ENCODE results near the gene KLHDC8B. TPM values are rescaled to one million over a fixed set of nuclear protein-coding genes. Genes with fewer than 3 reads are reported as not detected.

KLHDC8B gene
- total RNA-seq, 6 donors from 2014 or later = 21.9 to 60.8 (median 32.7) TPM

DNA sequence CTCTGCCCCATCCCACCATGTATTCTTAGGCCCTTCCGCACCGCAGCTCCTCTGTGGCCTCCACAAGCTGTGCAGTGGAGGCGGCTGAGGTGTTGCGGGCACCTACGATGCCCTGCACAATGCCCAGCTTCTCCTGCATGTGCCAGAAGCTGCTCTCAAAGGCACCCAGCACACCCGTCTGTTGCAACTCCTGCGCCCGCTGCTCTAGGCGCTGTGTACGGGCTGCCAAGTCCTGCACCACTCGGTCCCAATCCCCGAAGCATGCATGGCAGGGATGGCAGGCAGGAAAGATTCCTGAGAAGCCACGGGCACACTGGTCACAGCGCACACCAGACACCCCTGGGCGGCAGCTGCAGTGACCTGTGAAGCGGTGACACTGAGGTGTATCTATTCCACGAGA, 47.7 kb upstream of the KLHDC8B start:
- Histone ChIP-seq H3K4me1 (peaks cover 13 to 23% (median 16%) of the 10 kb centered on the region in 4 donors), H3K4me3 (no peak overlapping the region), H3K9me3 (no peaks in the 10 kb centered on the region), H3K27me3 (no peaks in the 10 kb centered on the region), H3K27ac (no peak overlapping the region), H3K36me3 (peaks cover 21 to 77% (median 65%) of the 10 kb centered on the region in 4 donors)
- DNase-seq (no peak), ATAC-seq (ENCODE audit: low FRiP score in 2 of 2) (no peak)
- WGBS, 2 donors = 95 to 98% methylated on average over 10 to 13 of the region's 17 CpGs
- TF ChIP-seq, protein P1, sequence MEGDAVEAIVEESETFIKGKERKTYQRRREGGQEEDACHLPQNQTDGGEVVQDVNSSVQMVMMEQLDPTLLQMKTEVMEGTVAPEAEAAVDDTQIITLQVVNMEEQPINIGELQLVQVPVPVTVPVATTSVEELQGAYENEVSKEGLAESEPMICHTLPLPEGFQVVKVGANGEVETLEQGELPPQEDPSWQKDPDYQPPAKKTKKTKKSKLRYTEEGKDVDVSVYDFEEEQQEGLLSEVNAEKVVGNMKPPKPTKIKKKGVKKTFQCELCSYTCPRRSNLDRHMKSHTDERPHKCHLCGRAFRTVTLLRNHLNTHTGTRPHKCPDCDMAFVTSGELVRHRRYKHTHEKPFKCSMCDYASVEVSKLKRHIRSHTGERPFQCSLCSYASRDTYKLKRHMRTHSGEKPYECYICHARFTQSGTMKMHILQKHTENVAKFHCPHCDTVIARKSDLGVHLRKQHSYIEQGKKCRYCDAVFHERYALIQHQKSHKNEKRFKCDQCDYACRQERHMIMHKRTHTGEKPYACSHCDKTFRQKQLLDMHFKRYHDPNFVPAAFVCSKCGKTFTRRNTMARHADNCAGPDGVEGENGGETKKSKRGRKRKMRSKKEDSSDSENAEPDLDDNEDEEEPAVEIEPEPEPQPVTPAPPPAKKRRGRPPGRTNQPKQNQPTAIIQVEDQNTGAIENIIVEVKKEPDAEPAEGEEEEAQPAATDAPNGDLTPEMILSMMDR (IDR thresholded peaks at IDR 0.05) = no peak
- TF ChIP-seq EP300 (IDR thresholded peaks at IDR 0.05) = no peak
- TF ChIP-seq POLR2A (IDR thresholded peaks at IDR 0.05) = no peak
- TF ChIP-seq POLR2AphosphoS5 (IDR thresholded peaks at IDR 0.05) = no peak

DNA sequence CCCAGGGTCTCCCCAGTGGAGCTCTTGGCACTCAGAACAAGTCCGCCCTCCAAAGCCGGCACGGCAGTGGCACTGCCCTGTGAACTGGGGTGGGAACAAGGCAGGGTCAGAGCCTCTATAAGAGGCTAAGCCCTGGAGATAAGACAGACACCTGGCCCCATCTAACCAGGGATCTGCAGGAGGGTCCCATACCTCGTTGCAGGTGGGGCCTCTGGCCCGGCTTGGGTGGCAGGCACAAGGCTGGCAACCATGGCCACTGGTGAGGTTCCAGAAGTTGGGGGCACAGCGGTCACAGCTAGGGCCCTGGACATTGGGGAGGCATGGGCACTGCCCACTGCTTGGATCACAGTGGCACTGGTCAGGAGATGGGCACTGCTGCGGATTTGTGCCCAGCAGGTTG, 47.2 kb upstream of the KLHDC8B start:
- no peak for ATAC-seq (ENCODE audit: low FRiP score in 2 of 2)
- H3K4me1 ChIP-seq = peaks cover 8 to 18% (median 11%) of the 10 kb centered on the region in 4 donors
- H3K9me3 ChIP-seq = no peaks in the 10 kb centered on the region
- no peak overlapping the region for H3K4me3 ChIP-seq
- peaks cover 21 to 78% (median 66%) of the 10 kb centered on the region in 4 donors for H3K36me3 ChIP-seq
- H3K27ac ChIP-seq = no peak overlapping the region
- TF ChIP-seq POLR2A (IDR thresholded peaks at IDR 0.05) (no peak), EP300 (IDR thresholded peaks at IDR 0.05) (no peak), POLR2AphosphoS5 (IDR thresholded peaks at IDR 0.05) (no peak)
- TF ChIP-seq, protein P1 (IDR thresholded peaks at IDR 0.05) = no peak
- WGBS, 2 donors = 93 to 100% methylated on average over 3 to 6 of the region's 7 CpGs
- DNase-seq = no peak
- H3K27me3 ChIP-seq = no peaks in the 10 kb centered on the region

DNA sequence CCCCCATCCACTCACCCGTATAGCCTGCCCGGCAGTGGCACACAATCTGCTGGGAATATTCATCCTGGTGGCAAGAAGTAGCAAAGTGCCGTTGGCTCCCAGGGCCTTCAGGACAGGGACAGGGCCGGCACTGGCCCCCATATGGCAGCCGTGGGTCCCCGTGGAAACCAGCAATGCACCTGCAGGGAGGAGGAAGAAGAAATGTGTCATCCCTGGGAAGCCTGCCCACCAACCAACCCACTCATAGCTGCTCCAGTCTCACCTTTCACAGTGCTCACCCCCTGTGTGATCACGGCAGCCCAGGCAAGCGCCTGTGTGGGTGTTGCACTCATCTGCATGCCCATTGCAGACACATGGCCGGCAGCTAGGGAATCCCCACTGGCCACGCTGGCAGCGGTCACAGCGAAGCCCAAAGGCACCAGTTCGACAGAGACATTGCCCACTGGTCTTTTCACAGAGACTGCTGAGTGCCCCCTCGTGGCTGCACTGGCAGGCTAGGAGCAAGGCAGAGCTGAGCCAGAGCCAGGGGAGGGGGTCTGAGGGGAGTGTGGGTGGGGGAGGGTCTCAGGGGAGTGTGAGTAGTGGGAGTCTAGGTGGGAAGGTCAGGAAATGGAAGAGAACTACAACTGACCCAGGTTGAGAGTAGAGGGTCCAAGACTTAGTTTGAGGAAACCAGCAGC, 46.3 kb upstream of the KLHDC8B start:
- no peak for TF ChIP-seq POLR2A (IDR thresholded peaks at IDR 0.05)
- TF ChIP-seq EP300 (IDR thresholded peaks at IDR 0.05) = no peak
- TF ChIP-seq, protein P1 (IDR thresholded peaks at IDR 0.05) = no peak
- no peak for TF ChIP-seq POLR2AphosphoS5 (IDR thresholded peaks at IDR 0.05)
- DNase-seq = no peak
- ATAC-seq (ENCODE audit: low FRiP score in 2 of 2) = no peak
- Histone ChIP-seq H3K4me1 (peaks cover under 1 to 13% (median 6%) of the 10 kb centered on the region in 4 donors), H3K36me3 (peaks cover 21 to 87% (median 75%) of the 10 kb centered on the region in 4 donors), H3K27ac (no peak overlapping the region), H3K9me3 (no peaks in the 10 kb centered on the region), H3K4me3 (no peak overlapping the region), H3K27me3 (no peaks in the 10 kb centered on the region)
- 80 to 87% methylated on average over 2 to 14 of the region's 14 CpGs for WGBS, 2 donors

DNA sequence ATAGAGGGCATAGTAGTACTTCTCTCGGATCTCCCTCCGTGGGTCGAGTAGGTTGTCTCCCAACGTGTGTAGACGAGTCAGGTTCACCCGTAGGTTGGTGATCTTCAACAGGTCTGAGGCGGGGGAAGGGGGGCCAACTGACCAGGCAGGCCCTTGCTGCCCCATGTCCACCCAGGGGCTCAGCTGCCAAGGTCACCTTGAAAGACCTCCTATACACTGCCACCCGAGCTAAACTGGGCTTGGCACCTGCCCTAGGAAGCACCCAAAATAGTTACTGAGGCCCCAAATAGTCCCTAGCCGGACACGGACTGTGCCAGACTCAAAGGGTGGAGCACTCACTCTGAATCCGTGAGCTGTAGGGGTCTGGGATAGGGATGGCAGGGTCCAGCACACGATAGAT, 40.4 kb upstream of the KLHDC8B start:
- peaks cover 13 to 39% (median 20%) of the 10 kb centered on the region in 4 donors for H3K4me1 ChIP-seq
- peak overlapping the region in 1 of 4 donors; percentile 58 for H3K4me3 ChIP-seq
- H3K27me3 ChIP-seq = no peaks in the 10 kb centered on the region
- no peak for ATAC-seq (ENCODE audit: low FRiP score in 2 of 2)
- H3K27ac ChIP-seq = peak overlapping the region; percentile 73 to 91 (median 88)
- 81 to 85% methylated on average over 4 to 12 of the region's 12 CpGs for WGBS, 2 donors
- H3K36me3 ChIP-seq = peaks cover 0 to 48% (median 33%) of the 10 kb centered on the region in 4 donors
- no peaks in the 10 kb centered on the region for H3K9me3 ChIP-seq
- TF ChIP-seq EP300 (IDR thresholded peaks at IDR 0.05) = no peak
- no peak for TF ChIP-seq POLR2A (IDR thresholded peaks at IDR 0.05)
- TF ChIP-seq, protein P1 (IDR thresholded peaks at IDR 0.05) = no peak
- no peak for DNase-seq

DNA sequence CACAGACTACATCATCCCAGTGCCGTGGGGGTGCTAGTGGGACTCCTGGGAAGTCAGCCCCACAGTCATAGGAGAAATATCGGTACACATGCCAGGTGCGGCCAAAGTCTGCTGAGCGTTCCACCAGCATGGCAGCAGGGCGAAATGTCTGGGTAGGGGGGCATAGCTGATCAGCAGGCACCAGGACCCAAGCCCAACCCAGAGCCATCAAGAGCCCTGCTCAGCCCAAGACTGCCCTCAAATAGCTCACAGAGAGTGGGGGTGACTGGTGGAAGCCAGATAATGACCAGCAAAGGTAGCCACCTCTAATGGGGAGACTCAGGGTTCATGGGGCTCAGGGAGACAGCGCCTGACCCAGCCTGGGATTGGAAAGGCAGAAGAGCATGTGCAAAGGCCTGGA, 39.8 kb upstream of the KLHDC8B start:
- 91 to 95% methylated on average over 6 of the region's 6 CpGs for WGBS, 2 donors
- Histone ChIP-seq H3K36me3 (peaks cover 0 to 43% (median 28%) of the 10 kb centered on the region in 4 donors), H3K4me3 (peak overlapping the region; percentile 42 to 58 (median 57)), H3K4me1 (peaks cover 13 to 39% (median 20%) of the 10 kb centered on the region in 4 donors), H3K27me3 (no peaks in the 10 kb centered on the region), H3K9me3 (no peaks in the 10 kb centered on the region), H3K27ac (peak overlapping the region; percentile 73 to 91 (median 88))
- ATAC-seq (ENCODE audit: low FRiP score in 2 of 2) (no peak), DNase-seq (no peak)
- no peak for TF ChIP-seq POLR2AphosphoS5 (IDR thresholded peaks at IDR 0.05)

All from upper lobe of left lung (tissue), 6 donors.